AG09319 (cell line): ENCODE results near the gene ESPNL.
"Not testable (repeated sequence)": the region's sequence is repeated elsewhere in the genome, so short reads cannot be mapped to it uniquely, and the experiment has no call there.

Experiments used
- DNase-seq: peaks from one replicate; pipeline ENCODE4 v3.0.0-alpha.2; 2010; ENCODE audit warnings: low read depth; ENCODE audit errors: extremely low read depth
- CTCF ChIP-seq: IDR thresholded peaks from 2 replicates; pipeline ENCODE4 v1.5.1; 2011; ENCODE audit warnings: low read depth, mild to moderate bottlenecking, inconsistent platforms, low read length, moderate library complexity

Gene ESPNL

DNA sequence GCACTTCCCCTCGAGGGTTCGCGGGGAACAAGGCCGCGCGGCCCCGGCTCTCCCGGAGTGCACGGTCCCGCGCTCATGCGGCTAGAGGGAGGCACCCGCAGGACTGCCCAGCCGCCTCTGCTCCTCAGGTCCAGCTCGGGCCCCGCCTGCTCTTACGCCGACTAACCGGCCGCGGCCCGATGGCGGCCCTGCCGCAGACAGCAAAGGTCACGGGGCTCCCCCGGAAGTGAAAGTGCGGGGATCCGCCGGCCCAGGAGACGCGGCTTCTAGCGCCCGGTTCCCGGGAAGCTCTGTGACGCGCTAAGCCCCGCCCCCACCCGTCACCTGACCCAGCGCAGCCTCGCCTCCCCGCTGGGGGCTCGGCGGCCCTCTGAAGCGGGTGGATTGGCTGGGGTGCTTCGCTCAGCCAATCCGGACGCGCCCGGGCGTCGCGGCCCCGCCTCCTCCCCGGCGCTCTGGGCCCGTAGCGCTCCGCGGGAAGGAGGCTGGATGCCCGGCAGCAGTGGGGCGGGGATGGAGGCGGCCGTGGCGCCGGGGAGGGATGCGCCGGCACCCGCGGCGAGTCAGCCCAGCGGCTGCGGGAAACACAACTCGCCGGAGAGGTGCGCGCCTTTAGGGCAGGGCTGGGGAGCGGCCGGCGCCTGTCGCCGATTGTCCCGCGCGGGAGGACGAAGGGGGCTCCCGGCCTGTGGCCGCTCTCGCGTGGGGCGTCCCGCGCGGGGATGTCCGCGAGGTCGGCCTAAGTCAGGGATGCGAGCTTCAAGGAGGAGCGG is 39.4 kb upstream of the ESPNL start, which contains the start of gene SCLY:
SCLY (plus strand) TSS at position 460 of the 773 bp plus-strand sequence; CDS start at position 514, 54 bp downstream.
- TF ChIP-seq CTCF: no peak
- peak; percentile 95 for DNase-seq

DNA sequence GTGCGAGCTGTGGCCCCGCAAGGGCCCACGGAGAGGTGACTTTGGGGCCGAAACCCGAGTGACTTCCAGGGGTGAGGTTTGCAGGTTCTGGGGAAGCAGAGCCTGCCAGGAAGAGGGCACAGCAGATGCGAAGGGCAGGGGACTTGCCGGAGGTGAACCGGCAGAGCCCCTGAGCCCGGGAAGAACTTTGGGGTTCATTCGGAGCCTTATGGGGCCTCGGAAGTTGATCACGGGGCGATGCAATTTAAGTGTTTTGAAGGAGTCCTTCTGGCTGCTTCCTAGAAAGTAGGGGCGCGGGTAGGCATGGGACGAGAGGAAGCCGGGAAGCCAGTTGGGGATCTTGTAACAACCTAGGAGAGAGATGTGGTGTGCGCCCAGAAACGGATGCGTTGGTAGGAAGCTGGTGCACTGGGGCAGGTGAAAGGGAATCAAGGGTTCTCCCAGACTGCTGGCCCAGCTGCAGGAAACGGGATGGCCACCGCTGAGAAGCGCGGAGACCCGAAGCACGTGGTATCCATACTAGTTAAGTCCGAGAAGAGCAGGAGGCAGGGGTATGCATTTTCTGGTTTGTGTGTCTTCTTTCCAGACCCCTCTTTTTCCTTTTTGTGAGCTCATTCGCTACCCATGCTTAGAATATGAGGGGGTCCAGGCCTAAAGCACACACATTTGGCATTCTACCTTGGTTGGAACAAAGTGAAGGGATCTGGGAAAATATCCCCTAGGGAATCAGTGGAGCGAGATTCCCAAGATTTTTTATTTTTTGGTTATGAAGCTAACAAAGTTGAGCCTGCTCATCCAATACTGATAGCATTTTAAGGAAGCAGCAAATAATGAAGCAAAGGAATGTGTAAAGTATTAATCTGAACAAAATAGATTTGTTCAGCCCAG is 38.6 kb upstream of the ESPNL start:
- no peak for DNase-seq
- TF ChIP-seq CTCF: no peak

GRCh38 chr2:238063414-238064189 is 36.5 kb upstream of the ESPNL start:
- no peak for DNase-seq
- no peak for TF ChIP-seq CTCF

- no peak for DNase-seq
- no peak for TF ChIP-seq CTCF
Observed at GRCh38 chr2:238064376-238064775, 35.8 kb upstream of the ESPNL start.

DNA sequence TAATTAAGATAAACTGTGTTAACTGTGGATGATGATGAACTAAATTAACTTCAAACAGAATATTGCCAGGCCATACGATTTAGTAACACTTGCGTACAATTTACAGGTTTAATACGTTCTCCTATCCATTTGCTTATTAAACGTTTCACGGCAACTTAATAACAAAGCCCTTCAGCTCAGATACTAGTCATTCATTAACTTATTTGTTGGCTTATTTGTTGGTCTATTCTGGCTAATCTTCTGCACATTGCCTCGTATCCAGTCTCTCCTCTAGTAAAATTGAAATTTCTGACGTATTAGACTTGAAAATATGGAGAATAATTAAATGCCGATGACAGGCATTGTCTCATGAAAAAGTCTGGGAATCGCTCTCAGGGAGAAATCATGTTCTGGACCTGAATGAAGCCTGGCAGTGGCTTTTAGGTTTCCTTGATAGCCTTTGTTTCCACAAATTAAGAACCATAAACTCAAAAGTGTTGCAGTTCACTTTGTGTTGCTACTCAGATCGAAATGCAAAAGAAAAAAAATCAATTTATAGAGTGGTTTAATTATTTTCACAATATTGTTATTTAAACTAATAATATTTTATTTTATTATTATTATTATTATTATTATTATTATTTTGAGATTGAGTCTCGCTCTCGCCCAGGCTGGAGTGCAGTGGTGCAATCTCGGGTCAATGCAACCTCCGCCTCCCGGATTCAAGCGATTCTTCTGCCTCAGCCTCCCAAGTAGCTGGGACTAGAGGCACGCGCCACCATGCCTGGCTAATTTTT is 34.9 kb upstream of the ESPNL start:
- DNase-seq: no peak
- TF ChIP-seq CTCF: no peak

DNA sequence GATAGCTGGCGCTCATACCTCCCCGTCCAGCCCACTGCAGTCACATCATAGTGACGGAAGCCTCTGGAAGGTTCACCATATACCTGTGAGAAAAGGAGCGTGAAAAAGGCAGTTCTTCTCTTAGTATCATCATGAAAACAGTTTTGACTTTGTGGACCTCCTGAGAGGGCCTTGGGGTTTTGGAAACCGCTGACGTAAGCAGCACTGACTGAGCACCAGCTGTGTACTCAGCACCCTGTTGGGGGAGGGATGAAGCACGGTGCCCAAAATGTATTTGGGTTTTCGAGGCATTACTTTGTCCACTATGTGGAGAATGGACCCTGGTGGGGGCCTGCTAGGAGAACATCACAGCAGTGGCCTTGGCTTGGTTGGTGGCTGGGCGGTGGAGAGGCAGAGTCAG is 33.9 kb upstream of the ESPNL start:
- no peak for TF ChIP-seq CTCF
- no peak for DNase-seq

DNA sequence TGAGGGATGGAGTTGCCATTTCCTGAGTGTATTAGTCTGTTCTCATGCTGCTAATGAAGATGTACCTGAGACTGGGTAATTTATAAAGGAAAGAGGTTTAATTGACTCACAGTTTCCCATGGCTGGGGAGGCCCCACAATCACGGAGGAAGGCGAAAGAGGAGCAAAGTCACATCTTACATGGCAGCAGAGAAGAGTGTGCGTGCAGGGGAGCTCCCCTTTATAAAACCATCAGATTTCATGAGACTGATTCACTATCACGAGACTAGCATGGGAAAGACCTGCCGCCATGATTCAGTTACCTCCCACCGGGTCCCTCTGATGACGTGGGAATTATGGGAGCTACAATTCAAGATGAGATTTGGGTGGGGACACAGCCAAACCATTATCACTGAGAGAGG is 33.4 kb upstream of the ESPNL start:
- DNase-seq: not testable (repeated sequence)
